PC-3 (cell line): Measurements from ENCODE around the gene LTBP3. TPM values are rescaled to one million over a fixed set of nuclear protein-coding genes. Genes with fewer than 3 reads are reported as not detected.

Source experiments
- ATAC-seq: fragments of 200-7000 bp; cut with Tn5 transposase; 2 replicates; pipeline ENCODE4 v1.9.1; 2020; ENCODE audit warnings: mild to moderate bottlenecking, moderate library complexity
- BruUV-seq: library from RNA; stranded (reverse); fragments of 400-500 nt; replicated peaks from 2 replicates; lab custom pipeline; 2021; lab: Mats Ljungman, UMichigan
- CTCF ChIA-PET: fragments of 300-600 bp; sonication (Branson Sonifier 250); formaldehyde crosslinking; loops from one replicate; lab custom pipeline; 2022; ENCODE audit warnings: antibody characterized with exemption; lab: Charles Lee
- POLR2A ChIA-PET: fragments of 300-600 bp; sonication (Branson Sonifier 250); formaldehyde crosslinking; loops from one replicate; lab custom pipeline; 2022; ENCODE audit warnings: antibody characterized with exemption; ENCODE audit not compliant: unreplicated experiment; lab: Charles Lee
- DNase-seq: peaks from one replicate; pipeline ENCODE4 v3.0.0-alpha.2; 2015
- H2AFZ ChIP-seq: fragments of 300-600 bp; sonication (generic); 2 replicates; pipeline ENCODE4 v1.6.0; 2016; ENCODE audit warnings: antibody characterized with exemption, low read length
- H3F3A ChIP-seq: fragments of 300-600 bp; sonication (generic); one replicate; pipeline ENCODE4 v1.6.0; 2017; ENCODE audit warnings: antibody characterized with exemption, low read length, control low read depth, mild to moderate bottlenecking; ENCODE audit not compliant: unreplicated experiment
- H3K27ac ChIP-seq: fragments of 300-600 bp; sonication (generic); 2 replicates; pipeline ENCODE4 v1.5.1; 2016; ENCODE audit warnings: mild to moderate bottlenecking, low read length
- H3K27me3 ChIP-seq: fragments of 300-600 bp; sonication (generic); 2 replicates; pipeline ENCODE4 v1.6.1; 2016; ENCODE audit warnings: low read length, mixed read lengths
- H3K36me3 ChIP-seq: fragments of 300-600 bp; sonication (generic); 2 replicates; pipeline ENCODE4 v1.6.1; 2016; ENCODE audit warnings: low read depth, mixed run types, low read length, mixed read lengths
- H3K4me1 ChIP-seq: fragments of 300-600 bp; sonication (generic); 2 replicates; pipeline ENCODE4 v1.5.1; 2016; ENCODE audit warnings: low read length; ENCODE audit not compliant: insufficient read depth
- H3K4me2 ChIP-seq: fragments of 300-600 bp; sonication (generic); 2 replicates; pipeline ENCODE4 v1.6.0; 2016; ENCODE audit warnings: low read length
- H3K4me3 ChIP-seq: fragments of 300-600 bp; sonication (generic); 2 replicates; pipeline ENCODE4 v1.5.1; 2016; ENCODE audit warnings: mild to moderate bottlenecking, low read length, mixed read lengths
- H3K79me2 ChIP-seq: fragments of 300-600 bp; sonication (generic); 2 replicates; pipeline ENCODE4 v1.6.1; 2017; ENCODE audit warnings: low read length, mixed read lengths
- H3K9ac ChIP-seq: fragments of 300-600 bp; sonication (generic); 2 replicates; pipeline ENCODE4 v1.6.0; 2016; ENCODE audit warnings: mild to moderate bottlenecking, low read length
- H3K9me2 ChIP-seq: fragments of 300-600 bp; sonication (generic); replicated peaks from 2 replicates; pipeline ENCODE4 v1.6.1; 2016; ENCODE audit warnings: mixed run types, low read length, mixed read lengths
- H3K9me3 ChIP-seq: fragments of 300-600 bp; sonication (generic); 2 replicates; pipeline ENCODE4 v1.6.1; 2016; ENCODE audit warnings: low read length, mixed read lengths
- H4K20me1 ChIP-seq: fragments of 300-600 bp; sonication (generic); 2 replicates; pipeline ENCODE4 v1.6.1; 2016; ENCODE audit warnings: low read length, mixed read lengths
- EZH2 ChIP-seq: fragments of 300-600 bp; sonication (generic); IDR thresholded peaks from one replicate; pipeline ENCODE4 v1.6.1; 2017; ENCODE audit warnings: antibody characterized with exemption, mild to moderate bottlenecking, low read length; ENCODE audit not compliant: unreplicated experiment
- EZH2phosphoT487 ChIP-seq: fragments of 300-600 bp; sonication (generic); IDR thresholded peaks from 2 replicates; pipeline ENCODE4 v1.6.1; 2018; ENCODE audit warnings: mild to moderate bottlenecking, antibody characterized with exemption, low read length, borderline replicate concordance
- intact Hi-C: fragments of 100-400 bp; cut with micrococcal nuclease; formaldehyde crosslinking; loops from 2 replicates; pipeline ENCODE4 v1.9.0; 2023
- total RNA-seq: library from RNA; depleted of rRNA; stranded (reverse); fragments of >200 nt; gene quantifications from 2 replicates; pipeline ENCODE4 v1.2.3, GENCODE V29; 2014
- TF ChIP-seq, protein P1 (sequence below): fragments of 300-600 bp; sonication (generic); conservative IDR thresholded peaks from 2 replicates; pipeline ENCODE4 v1.5.1; 2017; ENCODE audit warnings: antibody characterized with exemption, low read depth, mild to moderate bottlenecking, low read length

LTBP3 gene
- total RNA-seq, 1 experiment from 2014 or later = 197 TPM

DNA sequence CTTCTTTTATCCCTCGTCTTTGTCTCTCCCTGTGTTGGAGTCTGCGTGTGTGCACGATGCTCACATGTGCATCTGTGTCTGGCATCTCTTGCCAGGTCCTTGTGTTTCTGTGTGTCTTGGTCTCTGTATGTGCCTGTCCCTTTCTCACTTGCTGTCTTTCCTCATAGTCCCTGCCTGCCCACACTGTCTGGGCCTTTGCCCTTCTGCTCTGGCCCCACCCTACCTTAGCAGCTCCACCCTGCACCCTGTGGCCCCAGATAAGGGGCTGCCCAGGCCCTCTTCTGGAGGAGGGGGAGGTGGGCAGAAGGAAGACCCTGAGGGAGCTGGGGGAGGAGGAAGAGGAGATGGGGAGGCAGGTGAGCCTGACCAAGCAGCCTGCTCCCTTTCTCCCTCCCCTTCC, 20.5 kb upstream of the LTBP3 start:
- no peak overlapping the region for H3K27ac ChIP-seq
- no peak for DNase-seq
- no TSS peak for BruUV-seq
- intact Hi-C loops = no loop called here
- H3K9ac ChIP-seq = no peak overlapping the region
- POLR2A ChIA-PET = no interaction called here
- no peak overlapping the region for H3K4me3 ChIP-seq
- no peaks in the 10 kb centered on the region for H3K9me2 ChIP-seq
- peaks cover 3% of the 10 kb centered on the region; the same call in 1 of the 2 replicates for H3K36me3 ChIP-seq
- peaks cover under 1% of the 10 kb centered on the region for H3F3A ChIP-seq
- peaks cover 5% of the 10 kb centered on the region for H4K20me1 ChIP-seq
- no peaks in the 10 kb centered on the region for H3K9me3 ChIP-seq
- peaks cover 35% of the 10 kb centered on the region for H3K4me1 ChIP-seq
- CTCF ChIA-PET = no interaction called here
- H3K27me3 ChIP-seq = no peaks in the 10 kb centered on the region
- peaks cover 18% of the 10 kb centered on the region for H3K79me2 ChIP-seq
- no peak for ATAC-seq
- H2AFZ ChIP-seq = no peak overlapping the region
- TF ChIP-seq, protein P1, sequence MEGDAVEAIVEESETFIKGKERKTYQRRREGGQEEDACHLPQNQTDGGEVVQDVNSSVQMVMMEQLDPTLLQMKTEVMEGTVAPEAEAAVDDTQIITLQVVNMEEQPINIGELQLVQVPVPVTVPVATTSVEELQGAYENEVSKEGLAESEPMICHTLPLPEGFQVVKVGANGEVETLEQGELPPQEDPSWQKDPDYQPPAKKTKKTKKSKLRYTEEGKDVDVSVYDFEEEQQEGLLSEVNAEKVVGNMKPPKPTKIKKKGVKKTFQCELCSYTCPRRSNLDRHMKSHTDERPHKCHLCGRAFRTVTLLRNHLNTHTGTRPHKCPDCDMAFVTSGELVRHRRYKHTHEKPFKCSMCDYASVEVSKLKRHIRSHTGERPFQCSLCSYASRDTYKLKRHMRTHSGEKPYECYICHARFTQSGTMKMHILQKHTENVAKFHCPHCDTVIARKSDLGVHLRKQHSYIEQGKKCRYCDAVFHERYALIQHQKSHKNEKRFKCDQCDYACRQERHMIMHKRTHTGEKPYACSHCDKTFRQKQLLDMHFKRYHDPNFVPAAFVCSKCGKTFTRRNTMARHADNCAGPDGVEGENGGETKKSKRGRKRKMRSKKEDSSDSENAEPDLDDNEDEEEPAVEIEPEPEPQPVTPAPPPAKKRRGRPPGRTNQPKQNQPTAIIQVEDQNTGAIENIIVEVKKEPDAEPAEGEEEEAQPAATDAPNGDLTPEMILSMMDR = no peak
- no peak for TF ChIP-seq EZH2
- no peak for TF ChIP-seq EZH2phosphoT487
- no peak overlapping the region for H3K4me2 ChIP-seq

DNA sequence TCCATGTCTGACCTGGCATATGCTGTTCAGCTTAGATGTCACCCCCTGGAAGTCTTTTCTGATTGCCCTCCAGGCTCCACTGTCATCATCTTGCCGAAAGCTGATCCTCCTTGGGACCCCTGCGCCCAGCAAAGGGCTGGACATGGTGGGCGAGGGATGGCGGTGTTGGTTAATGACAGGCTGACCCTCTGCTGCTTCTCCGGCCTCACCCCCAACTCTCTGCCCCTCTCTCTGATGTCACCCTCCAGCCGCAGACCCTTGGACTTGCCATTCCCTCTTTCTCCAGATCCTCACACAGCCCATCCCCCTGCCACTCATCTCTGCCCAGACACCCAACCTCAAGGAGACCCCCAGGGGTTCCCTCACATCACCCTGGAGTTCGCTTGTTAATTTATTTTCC, 20.0 kb upstream of the LTBP3 start:
- intact Hi-C loops = no loop called here
- Histone ChIP-seq H3F3A (peaks cover 4% of the 10 kb centered on the region), H3K27ac (peak overlapping the region; percentile 65), H3K4me2 (peak overlapping the region; percentile 91), H3K9me2 (no peaks in the 10 kb centered on the region), H3K4me1 (peaks cover 40% of the 10 kb centered on the region), H2AFZ (no peak overlapping the region), H3K27me3 (no peaks in the 10 kb centered on the region), H3K36me3 (peaks cover 3% of the 10 kb centered on the region; the same call in 1 of the 2 replicates), H3K79me2 (peaks cover 24% of the 10 kb centered on the region), H3K4me3 (peak overlapping the region; percentile 75; the same call in 1 of the 2 replicates), H3K9me3 (no peaks in the 10 kb centered on the region), H3K9ac (peak overlapping the region; percentile 76; the same call in 1 of the 2 replicates), H4K20me1 (peaks cover 5% of the 10 kb centered on the region)
- ATAC-seq = no peak
- no peak for DNase-seq
- POLR2A ChIA-PET = no interaction called here
- TF ChIP-seq, protein P1 = no peak
- TF ChIP-seq EZH2 = no peak
- TF ChIP-seq EZH2phosphoT487 = no peak
- BruUV-seq = no TSS peak
- CTCF ChIA-PET = no interaction called here

DNA sequence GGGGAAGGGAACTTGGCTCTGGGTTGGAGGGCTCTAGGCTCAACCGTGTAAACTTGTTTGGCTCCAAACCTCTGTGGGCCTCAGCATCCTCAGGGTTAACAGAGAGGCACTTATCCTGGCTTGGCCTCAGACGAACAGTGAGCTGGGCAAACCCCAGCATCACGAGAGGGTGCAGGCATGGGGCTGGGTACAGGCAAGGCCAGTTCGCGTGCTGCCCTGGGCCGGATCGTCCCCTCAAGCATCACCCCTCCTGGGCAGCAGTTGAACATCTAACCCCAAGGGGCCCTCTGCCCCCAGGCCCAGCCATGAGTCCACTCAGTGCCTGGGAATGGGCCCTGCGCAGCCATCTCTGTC, 19.6 kb upstream of the LTBP3 start:
- DNase-seq (no peak), ATAC-seq (no peak)
- peak overlapping the region; percentile 65 for H3K27ac ChIP-seq
- H3K27me3 ChIP-seq = no peaks in the 10 kb centered on the region
- POLR2A ChIA-PET = interaction anchor here (0.6 kb wide), 1 partner anchor 35 kb away, joined by 3 read pairs; no protein-coding TSS in a partner anchor
- peak overlapping the region; percentile 76 for H3K9ac ChIP-seq
- H2AFZ ChIP-seq = no peak overlapping the region
- H3F3A ChIP-seq = peaks cover 4% of the 10 kb centered on the region
- TF ChIP-seq EZH2 (no peak), EZH2phosphoT487 (no peak)
- peaks cover 28% of the 10 kb centered on the region for H3K79me2 ChIP-seq
- peak overlapping the region; percentile 75 for H3K4me3 ChIP-seq
- BruUV-seq = no TSS peak
- CTCF ChIA-PET = interaction anchor here (0.9 to 1.1 kb wide), 2 partner anchors 10 to 18 kb away, joined by 4 to 7 read pairs; partner anchors contain the start of gene KCNK7
- H3K36me3 ChIP-seq = peaks cover 3% of the 10 kb centered on the region; the same call in 1 of the 2 replicates
- H3K9me2 ChIP-seq = no peaks in the 10 kb centered on the region
- H3K4me2 ChIP-seq = peak overlapping the region; percentile 91
- peaks cover 5% of the 10 kb centered on the region for H4K20me1 ChIP-seq
- intact Hi-C loops = loop anchor here (2.0 kb wide), 1 partner anchor 37 kb away; the partner anchor contains the start of genes MAP3K11 and PCNX3
- H3K4me1 ChIP-seq = peaks cover 43% of the 10 kb centered on the region
- H3K9me3 ChIP-seq = no peaks in the 10 kb centered on the region
